ENCODE data around the gene ARHGEF40.

ARHGEF40 gene

DNA sequence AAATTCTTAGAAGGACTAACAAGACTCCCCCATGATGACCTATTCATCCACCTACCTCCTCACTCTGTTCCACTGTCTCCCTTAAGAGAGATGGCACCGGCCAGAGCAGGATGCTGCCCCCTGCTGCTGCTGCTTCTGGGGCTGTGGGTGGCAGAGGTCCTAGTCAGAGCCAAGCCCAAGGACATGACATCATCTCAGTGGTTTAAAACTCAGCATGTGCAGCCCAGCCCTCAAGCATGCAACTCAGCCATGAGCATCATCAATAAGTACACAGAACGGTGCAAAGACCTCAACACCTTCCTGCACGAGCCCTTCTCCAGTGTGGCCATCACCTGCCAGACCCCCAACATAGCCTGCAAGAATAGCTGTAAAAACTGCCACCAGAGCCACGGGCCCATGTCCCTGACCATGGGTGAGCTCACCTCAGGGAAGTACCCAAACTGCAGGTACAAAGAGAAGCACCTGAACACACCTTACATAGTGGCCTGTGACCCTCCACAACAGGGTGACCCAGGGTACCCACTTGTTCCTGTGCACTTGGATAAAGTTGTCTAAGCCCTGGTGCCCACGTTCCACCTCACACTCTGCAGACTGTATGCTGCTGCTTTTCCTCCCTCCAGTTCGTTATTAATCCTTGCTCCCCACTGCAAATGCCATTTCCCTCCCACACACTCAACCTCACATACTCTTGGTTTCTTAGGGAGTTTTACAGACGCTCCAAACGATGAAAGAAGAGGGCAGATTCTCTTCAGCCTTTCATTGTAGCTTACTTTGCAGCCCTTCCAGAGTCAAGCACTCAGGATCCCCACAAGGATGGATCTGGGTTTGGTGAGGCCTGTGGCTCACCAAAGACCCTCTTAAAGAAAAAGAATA, 12.1 kb upstream of the ARHGEF40 start, which contains the start of gene RNASE8:
Gene RNASE8 (plus strand): TSS at position 20 of the 873 bp plus-strand sequence. CDS start 71 bp downstream, at position 91.
- no peak within 1 kb of the TSS for H3K27ac ChIP-seq (ENCODE audit: low read depth, low read length)
- H3K4me1 ChIP-seq (ENCODE audit: control insufficient read depth, insufficient read depth, low read length), result peaks cover 1% of the 10 kb centered on the region
- no peaks in the 10 kb centered on the region for H3K27me3 ChIP-seq (ENCODE audit: control insufficient read depth, insufficient read depth, low read length)
- no peak within 1 kb of the TSS for H3K4me3 ChIP-seq (ENCODE audit: low read length)
- no peaks in the 10 kb centered on the region for H3K36me3 ChIP-seq (ENCODE audit: control insufficient read depth, insufficient read depth, low read length)
- no peak within 1 kb of the TSS for H3K9ac ChIP-seq (ENCODE audit: low read length)

DNA sequence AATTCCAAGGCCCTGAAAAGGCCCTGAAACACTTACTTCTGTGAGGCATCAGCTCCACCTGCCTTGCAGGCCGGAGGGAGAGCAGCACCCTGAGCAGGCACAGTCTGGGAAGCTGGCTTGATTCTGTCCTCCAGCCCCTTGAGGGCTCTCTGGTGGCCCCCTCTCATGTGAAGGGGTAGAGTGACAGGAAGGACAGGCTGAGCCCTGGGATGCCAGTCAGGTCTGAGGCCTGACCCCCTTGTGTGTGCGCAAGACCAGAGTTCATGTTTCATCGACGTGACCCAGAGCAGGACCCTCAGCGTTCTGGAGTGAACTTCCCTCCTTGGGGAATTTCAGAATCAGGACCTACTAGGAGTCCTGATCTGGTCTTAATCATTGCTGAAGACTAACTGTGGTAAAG, 11.2 kb upstream of the ARHGEF40 start:
- Histone ChIP-seq H3K9ac (ENCODE audit: low read length) (no peak overlapping the region), H3K4me1 (ENCODE audit: control insufficient read depth, insufficient read depth, low read length) (peaks cover 2% of the 10 kb centered on the region), H3K27me3 (ENCODE audit: control insufficient read depth, insufficient read depth, low read length) (no peaks in the 10 kb centered on the region), H3K36me3 (ENCODE audit: control insufficient read depth, insufficient read depth, low read length) (no peaks in the 10 kb centered on the region), H3K27ac (ENCODE audit: low read depth, low read length) (no peak overlapping the region), H3K4me3 (ENCODE audit: low read length) (no peak overlapping the region)

DNA sequence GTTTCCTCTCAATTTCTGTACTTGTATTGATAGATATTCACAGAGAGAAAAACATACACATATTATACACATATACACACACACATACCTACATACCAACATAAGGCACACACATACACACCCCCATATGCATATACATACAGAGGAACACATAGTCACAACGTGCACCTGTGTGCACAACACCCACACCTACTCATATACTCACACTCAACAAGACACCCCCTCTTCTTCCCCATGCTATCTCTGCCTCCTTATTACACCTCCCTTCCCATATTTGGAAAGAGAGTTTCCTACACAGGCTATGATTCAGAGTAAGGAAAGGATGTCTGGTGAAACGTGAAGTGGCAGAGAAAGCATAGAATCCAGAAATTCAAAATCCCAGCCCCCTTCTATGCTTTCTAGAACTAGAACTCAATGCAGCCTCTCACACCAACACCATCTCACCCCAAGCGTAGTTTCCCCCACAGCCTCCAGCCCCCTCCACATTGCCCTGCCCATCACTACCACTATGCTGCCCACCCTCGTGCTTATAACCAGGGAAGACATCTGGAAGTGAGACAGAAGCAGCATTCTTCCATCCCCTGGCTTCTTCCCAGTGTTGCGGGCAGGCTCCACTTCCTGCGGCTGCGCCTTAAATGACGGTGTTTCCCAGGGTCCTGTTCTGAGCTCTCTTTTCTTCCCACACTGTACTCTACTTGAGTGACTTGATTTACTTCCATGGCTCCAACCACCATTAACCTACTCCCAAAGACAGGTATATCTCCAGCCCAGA, 10.1 kb upstream of the ARHGEF40 start:
- H3K9ac ChIP-seq (ENCODE audit: low read length), result no peak overlapping the region
- H3K4me1 ChIP-seq (ENCODE audit: control insufficient read depth, insufficient read depth, low read length), result peaks cover 2% of the 10 kb centered on the region
- H3K27ac ChIP-seq (ENCODE audit: low read depth, low read length), result no peak overlapping the region
- peak overlapping the region; percentile 22 for H3K4me3 ChIP-seq (ENCODE audit: low read length)
- no peaks in the 10 kb centered on the region for H3K36me3 ChIP-seq (ENCODE audit: control insufficient read depth, insufficient read depth, low read length)
- no peaks in the 10 kb centered on the region for H3K27me3 ChIP-seq (ENCODE audit: control insufficient read depth, insufficient read depth, low read length)

DNA sequence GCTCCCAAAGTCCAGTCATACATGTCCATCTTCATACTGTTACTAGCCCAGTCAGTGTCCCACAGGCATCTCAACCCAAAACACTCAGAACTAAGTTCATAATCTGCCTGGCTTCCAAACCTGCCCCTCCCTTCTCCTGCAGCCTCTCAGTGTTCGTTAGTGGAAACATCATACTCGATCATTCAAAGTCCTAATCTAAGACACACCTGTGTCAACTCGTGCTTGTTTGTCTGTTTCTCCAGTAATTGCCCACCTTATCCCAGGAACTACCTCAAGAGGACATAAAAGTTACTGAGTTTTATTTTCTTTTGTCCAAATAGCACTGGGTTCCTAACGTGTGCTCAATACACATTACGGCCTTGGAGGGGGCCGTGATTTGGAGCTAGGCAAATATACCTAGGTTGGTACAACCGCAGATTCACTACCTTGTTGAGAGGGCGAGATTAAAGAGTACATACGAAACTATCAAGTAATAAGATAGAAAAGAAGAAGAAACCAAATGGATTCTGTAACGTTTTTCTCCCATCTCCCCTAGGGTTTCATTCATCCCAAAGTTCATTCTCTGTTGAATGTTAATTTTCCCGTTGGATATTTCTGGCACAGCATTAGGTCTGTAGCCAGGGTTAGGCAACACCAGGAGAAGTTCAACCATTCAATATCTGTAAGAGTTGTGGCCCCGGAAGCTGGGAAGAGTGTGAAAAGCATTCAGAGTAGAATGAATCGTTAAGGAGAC, 9.3 kb upstream of the ARHGEF40 start:
- Histone ChIP-seq H3K27me3 (ENCODE audit: control insufficient read depth, insufficient read depth, low read length) (no peaks in the 10 kb centered on the region), H3K9ac (ENCODE audit: low read length) (no peak overlapping the region), H3K36me3 (ENCODE audit: control insufficient read depth, insufficient read depth, low read length) (no peaks in the 10 kb centered on the region), H3K4me3 (ENCODE audit: low read length) (no peak overlapping the region), H3K4me1 (ENCODE audit: control insufficient read depth, insufficient read depth, low read length) (peaks cover 2% of the 10 kb centered on the region), H3K27ac (ENCODE audit: low read depth, low read length) (no peak overlapping the region)

DNA sequence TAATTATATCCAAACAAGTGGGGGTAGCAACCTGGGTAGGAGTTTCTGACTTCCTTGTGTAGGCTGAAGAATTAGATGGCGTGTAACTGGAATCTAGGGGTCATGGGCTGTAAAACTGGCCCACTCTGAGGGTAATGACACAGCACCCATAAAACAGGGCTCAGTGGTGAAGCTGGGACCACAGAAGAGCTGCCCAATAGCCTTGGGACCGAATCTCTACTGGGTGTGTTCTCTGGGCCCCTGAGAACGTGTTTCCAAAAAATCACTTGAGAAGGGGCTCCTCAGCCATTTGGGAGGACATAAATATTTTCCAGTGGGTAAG, 8.8 kb upstream of the ARHGEF40 start:
- Histone ChIP-seq H3K27me3 (ENCODE audit: control insufficient read depth, insufficient read depth, low read length) (no peaks in the 10 kb centered on the region), H3K36me3 (ENCODE audit: control insufficient read depth, insufficient read depth, low read length) (no peaks in the 10 kb centered on the region), H3K4me1 (ENCODE audit: control insufficient read depth, insufficient read depth, low read length) (peaks cover 2% of the 10 kb centered on the region), H3K27ac (ENCODE audit: low read depth, low read length) (no peak overlapping the region), H3K4me3 (ENCODE audit: low read length) (no peak overlapping the region), H3K9ac (ENCODE audit: low read length) (no peak overlapping the region)

DNA sequence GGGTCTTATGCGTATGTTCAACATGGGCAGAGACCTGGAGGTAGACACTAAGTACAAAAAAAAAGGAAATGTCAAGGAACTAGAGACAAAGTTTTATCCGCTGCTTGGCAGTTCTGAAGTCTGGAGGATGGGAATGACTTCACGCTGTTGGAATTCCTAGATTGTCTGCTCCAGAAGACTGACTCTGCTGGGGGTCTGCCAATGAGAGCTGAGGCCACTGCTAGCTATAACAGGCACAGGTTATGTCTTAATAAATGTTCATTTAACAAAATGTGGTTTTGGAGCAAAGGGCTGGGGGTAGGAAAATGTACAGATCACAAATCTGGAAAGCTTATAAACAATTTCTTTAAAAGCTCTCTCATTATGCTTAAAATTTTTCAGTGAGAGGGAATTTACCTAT, 6.6 kb upstream of the ARHGEF40 start:
- H3K9ac ChIP-seq (ENCODE audit: low read length), result no peak overlapping the region
- peaks cover 2% of the 10 kb centered on the region for H3K4me1 ChIP-seq (ENCODE audit: control insufficient read depth, insufficient read depth, low read length)
- H3K36me3 ChIP-seq (ENCODE audit: control insufficient read depth, insufficient read depth, low read length), result no peaks in the 10 kb centered on the region
- no peak overlapping the region for H3K4me3 ChIP-seq (ENCODE audit: low read length)
- H3K27ac ChIP-seq (ENCODE audit: low read depth, low read length), result no peak overlapping the region
- no peaks in the 10 kb centered on the region for H3K27me3 ChIP-seq (ENCODE audit: control insufficient read depth, insufficient read depth, low read length)

DNA sequence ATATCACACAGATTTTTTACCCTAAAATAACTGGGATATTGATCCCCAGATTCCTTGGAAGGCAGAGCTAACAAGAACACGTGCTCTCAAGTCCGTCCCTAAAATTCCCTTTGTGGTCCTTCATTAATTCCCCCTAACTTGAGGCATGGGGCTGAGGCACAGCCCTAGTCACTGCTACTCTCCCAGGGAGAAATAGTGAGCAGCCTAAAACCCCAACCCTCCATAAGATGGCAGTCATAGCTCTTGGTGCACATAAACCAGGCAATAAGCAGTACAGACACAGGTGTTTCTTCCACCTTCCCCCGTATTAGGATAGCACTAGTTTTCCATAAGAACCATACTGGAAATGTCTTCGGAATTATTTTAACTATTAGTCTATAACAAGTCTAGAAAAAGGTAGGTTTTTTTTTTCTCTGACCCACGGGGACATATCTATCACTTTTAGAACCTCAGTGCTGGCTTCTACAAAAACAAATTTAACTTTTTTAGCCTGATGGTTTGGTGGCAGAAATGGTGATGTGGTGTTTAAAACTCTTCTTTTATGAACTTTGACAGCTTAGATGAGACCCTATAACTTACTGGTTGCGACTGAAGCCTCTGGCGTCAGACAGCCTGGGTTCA, 3.1 kb upstream of the ARHGEF40 start:
- Histone ChIP-seq H3K4me3 (ENCODE audit: low read length) (no peak overlapping the region), H3K9ac (ENCODE audit: low read length) (no peak overlapping the region), H3K27ac (ENCODE audit: low read depth, low read length) (no peak overlapping the region), H3K27me3 (ENCODE audit: control insufficient read depth, insufficient read depth, low read length) (no peaks in the 10 kb centered on the region), H3K4me1 (ENCODE audit: control insufficient read depth, insufficient read depth, low read length) (peaks cover 18% of the 10 kb centered on the region), H3K36me3 (ENCODE audit: control insufficient read depth, insufficient read depth, low read length) (no peaks in the 10 kb centered on the region)

DNA sequence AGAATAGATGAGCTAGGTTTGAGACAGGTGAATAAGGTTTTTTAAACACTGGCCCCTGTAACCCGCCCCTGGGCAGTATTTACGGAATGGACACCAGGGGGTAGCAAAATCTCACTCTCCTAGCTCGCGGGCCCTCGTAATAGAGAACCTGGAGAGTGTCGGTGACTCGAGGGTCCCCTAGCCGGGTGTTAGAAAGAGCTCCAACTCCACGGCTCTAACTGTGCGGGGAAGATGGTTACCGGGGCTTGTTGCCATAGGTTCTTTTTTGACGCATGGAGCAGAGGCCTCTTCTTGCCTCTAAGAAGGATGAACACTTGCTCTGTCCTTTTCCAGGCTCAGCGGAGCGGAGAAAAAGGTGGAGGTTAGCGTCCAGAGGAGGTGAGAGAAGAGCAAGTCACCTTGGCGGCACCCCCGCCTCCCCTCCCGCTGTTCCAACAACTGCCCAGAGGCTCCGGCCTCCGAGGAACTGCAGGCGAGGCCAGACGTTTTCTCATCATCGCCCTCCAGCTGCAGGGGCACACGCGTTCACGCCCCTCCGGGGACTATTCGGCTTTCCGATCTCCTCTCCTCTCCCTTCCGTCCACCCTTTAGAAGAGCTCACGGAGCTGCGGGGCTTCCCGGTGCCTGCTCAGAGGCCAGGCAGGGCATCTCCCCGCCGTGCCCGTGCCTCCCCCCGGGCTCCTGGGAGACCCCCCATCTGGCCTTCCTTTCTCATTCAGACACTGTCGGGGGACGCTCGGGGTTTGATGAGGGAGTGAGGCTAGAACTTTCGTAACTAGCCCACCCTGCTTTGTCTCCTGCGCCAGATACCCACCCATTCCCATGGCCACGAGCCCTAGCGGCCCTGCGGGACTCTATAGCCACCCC, 1.4 kb upstream of the ARHGEF40 start:
- Histone ChIP-seq H3K9ac (ENCODE audit: low read length) (peak overlapping the region; percentile 5), H3K27ac (ENCODE audit: low read depth, low read length) (peak overlapping the region; percentile 80), H3K4me3 (ENCODE audit: low read length) (peak overlapping the region; percentile 94), H3K4me1 (ENCODE audit: control insufficient read depth, insufficient read depth, low read length) (peaks cover 26% of the 10 kb centered on the region), H3K36me3 (ENCODE audit: control insufficient read depth, insufficient read depth, low read length) (peaks cover 4% of the 10 kb centered on the region), H3K27me3 (ENCODE audit: control insufficient read depth, insufficient read depth, low read length) (no peaks in the 10 kb centered on the region)

DNA sequence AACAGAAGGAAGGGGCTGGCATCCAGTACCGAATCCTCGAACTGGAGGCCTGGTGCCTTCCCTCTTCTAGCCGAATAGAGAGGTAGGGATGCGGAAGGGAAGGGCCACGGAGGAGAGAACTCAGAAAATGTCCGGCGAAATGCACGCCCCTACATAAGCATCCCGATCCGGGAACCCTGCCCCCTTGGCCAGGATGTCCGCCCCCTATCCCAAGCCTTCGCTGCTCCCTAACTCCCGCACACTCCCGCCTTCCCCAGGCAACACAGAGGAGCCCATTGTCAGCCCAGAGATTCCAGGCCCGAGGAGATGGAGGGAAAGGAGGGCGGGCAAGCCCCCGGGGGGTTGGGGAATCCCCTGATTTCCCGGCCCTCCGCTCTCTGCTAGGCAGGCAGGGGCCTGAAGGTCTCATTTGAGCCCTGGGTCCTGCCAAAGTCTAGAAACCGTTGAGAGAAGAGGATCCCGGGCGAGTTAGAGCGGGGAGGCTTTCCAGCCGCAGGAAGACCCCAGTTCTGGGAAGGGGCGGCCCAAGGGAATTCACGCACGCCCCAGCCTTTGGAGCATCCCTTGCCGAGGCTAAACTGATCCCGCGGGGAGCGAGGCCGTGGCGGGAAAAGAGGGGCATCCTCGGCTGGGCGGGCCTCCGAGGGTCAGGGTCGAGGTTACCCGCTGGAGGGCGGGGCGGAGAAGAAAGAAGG, 569 bp upstream of the ARHGEF40 start:
- Histone ChIP-seq H3K4me1 (ENCODE audit: control insufficient read depth, insufficient read depth, low read length) (peaks cover 26% of the 10 kb centered on the region), H3K27ac (ENCODE audit: low read depth, low read length) (peak overlapping the region; percentile 80), H3K27me3 (ENCODE audit: control insufficient read depth, insufficient read depth, low read length) (no peaks in the 10 kb centered on the region), H3K4me3 (ENCODE audit: low read length) (peak overlapping the region; percentile 94), H3K36me3 (ENCODE audit: control insufficient read depth, insufficient read depth, low read length) (peaks cover 9% of the 10 kb centered on the region), H3K9ac (ENCODE audit: low read length) (peak overlapping the region; percentile 49)

DNA sequence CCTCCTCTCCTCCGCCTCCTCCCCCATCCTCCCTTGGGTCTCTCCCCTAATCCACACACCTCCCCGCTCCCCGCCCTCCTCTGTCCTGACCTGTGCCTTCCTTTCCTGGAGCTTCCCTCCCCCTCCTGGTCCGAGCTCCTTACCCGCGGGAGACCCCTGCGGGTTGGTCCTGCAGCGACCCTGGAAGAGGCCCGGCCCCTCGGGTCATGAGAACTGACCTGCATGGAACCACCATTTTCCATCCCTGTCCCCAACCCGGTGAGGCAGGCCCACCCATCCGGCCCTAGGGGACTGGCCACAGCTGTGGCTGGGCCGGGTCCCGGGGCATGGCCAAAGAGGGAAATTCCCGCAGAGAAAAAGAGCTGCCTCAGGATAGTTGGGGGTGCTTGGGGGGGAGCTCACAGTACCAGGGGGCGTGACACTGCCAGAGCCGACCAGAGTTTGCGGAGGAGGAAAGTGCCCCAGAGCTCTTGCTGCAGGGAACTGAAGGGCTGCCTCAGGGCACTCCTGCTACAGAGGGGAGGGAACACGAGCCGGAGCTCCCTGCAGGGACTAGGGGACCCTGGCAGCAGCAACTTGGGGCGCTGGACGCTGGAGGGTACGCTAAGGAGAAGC, 613 bp downstream of the ARHGEF40 start:
- H3K4me3 ChIP-seq (ENCODE audit: low read length), result peak overlapping the region; percentile 94
- peaks cover 26% of the 10 kb centered on the region for H3K4me1 ChIP-seq (ENCODE audit: control insufficient read depth, insufficient read depth, low read length)
- no peaks in the 10 kb centered on the region for H3K27me3 ChIP-seq (ENCODE audit: control insufficient read depth, insufficient read depth, low read length)
- H3K27ac ChIP-seq (ENCODE audit: low read depth, low read length), result peak overlapping the region; percentile 88
- peak overlapping the region; percentile 95 for H3K9ac ChIP-seq (ENCODE audit: low read length)
- peaks cover 21% of the 10 kb centered on the region for H3K36me3 ChIP-seq (ENCODE audit: control insufficient read depth, insufficient read depth, low read length)
